Osteoblast (primary cell): ENCODE data around the gene ABCG4. TPM values are rescaled to one million over a fixed set of nuclear protein-coding genes. Genes with fewer than 3 reads are reported as not detected.

Experiments used
- DNase-seq: peaks from one replicate; pipeline ENCODE4 v3.0.0; 2011; ENCODE audit warnings: low spot score, mixed read lengths; ENCODE audit not compliant: insufficient read length; ENCODE audit errors: missing footprints
- H2AFZ ChIP-seq: 2 replicates; pipeline ENCODE4 v1.6.0; 2011; ENCODE audit warnings: mild to moderate bottlenecking, low read length
- H3K27ac ChIP-seq: 2 replicates; pipeline ENCODE4 v1.5.1; 2011; ENCODE audit warnings: mild to moderate bottlenecking, low read depth, low read length, moderate library complexity
- H3K27me3 ChIP-seq: 2 replicates; pipeline ENCODE4 v1.6.0; 2012; ENCODE audit warnings: mild to moderate bottlenecking, control low read depth, inconsistent platforms, low read length, moderate library complexity; ENCODE audit not compliant: insufficient read depth
- H3K36me3 ChIP-seq: 2 replicates; pipeline ENCODE4 v1.5.1; 2011; ENCODE audit warnings: mild to moderate bottlenecking, low read length, control low read depth, moderate library complexity; ENCODE audit not compliant: insufficient read depth
- H3K4me1 ChIP-seq: 2 replicates; pipeline ENCODE4 v1.5.1; 2011; ENCODE audit warnings: mild to moderate bottlenecking, low read length, control low read depth, moderate library complexity; ENCODE audit not compliant: insufficient read depth
- H3K4me2 ChIP-seq: 2 replicates; pipeline ENCODE4 v1.6.0; 2011; ENCODE audit warnings: mild to moderate bottlenecking, low read length; ENCODE audit not compliant: insufficient read depth
- H3K4me3 ChIP-seq: fragments of 200-600 bp; sonication (generic); 3 replicates; pipeline ENCODE4 v1.5.1; 2012; ENCODE audit warnings: mild to moderate bottlenecking, low read length, inconsistent platforms; ENCODE audit not compliant: insufficient read depth
- H3K79me2 ChIP-seq: 2 replicates; pipeline ENCODE4 v1.6.0; 2012; ENCODE audit warnings: mild to moderate bottlenecking, low read length, control low read depth, inconsistent platforms; ENCODE audit not compliant: insufficient read depth
- H3K9me3 ChIP-seq: 2 replicates; pipeline ENCODE4 v1.5.1; 2011; ENCODE audit warnings: low read depth, low read length, control low read depth
- H4K20me1 ChIP-seq: 2 replicates; pipeline ENCODE4 v1.6.0; 2012; ENCODE audit warnings: mild to moderate bottlenecking, low read length, control low read depth; ENCODE audit not compliant: insufficient read depth
- total RNA-seq: library from RNA; depleted of rRNA; stranded (reverse); fragments of >200 nt; gene quantifications from 2 replicates; pipeline ENCODE4 v1.2.3, GENCODE V29; 2012
- TF ChIP-seq, protein P1 (sequence below): IDR thresholded peaks from 2 replicates; pipeline ENCODE4 v1.5.1; 2011; ENCODE audit warnings: mild to moderate bottlenecking, low read depth, low read length, moderate library complexity; ENCODE audit errors: extremely low read depth

Gene ABCG4
- total RNA-seq, 1 donor = not detected

DNA sequence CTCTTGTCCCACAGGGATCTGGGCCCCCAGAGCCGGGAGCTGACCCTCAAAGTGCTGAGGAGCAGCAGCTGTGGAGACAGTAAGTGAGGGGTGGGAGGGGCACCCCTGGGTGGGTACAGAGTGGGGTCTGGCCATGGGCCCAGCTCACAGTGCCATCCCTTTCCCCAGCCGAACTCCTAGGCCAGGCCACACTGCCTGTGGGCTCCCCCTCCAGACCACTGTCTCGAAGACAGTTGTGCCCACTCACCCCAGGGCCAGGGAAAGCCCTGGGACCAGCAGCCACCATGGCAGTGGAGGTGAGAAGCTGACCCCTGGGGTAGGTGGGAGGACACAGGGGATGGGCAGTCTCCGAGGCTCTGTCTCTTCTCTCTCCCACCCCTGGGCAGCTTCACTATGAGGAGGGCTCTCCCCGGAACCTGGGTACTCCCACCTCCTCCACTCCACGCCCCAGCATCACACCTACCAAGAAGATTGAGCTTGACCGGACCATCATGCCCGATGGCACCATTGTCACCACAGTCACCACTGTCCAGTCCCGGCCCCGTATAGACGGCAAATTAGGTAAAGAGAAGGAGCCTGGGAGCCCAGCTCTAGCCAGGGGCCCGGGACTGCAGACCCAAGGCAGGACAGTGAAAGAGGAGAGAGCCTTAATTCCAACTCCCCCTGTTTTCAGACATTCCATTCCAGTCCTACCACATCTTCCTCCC lies 36.4 kb upstream of the ABCG4 start:
- Histone ChIP-seq H2AFZ (no peak overlapping the region), H3K4me2 (no peak overlapping the region), H3K36me3 (peaks cover 47% of the 10 kb centered on the region), H3K4me1 (peaks cover 12% of the 10 kb centered on the region), H3K79me2 (peaks cover 21% of the 10 kb centered on the region), H4K20me1 (peaks cover 12% of the 10 kb centered on the region), H3K27me3 (no peaks in the 10 kb centered on the region), H3K27ac (no peak overlapping the region), H3K4me3 (no peak overlapping the region), H3K9me3 (no peaks in the 10 kb centered on the region)
- TF ChIP-seq, protein P1, sequence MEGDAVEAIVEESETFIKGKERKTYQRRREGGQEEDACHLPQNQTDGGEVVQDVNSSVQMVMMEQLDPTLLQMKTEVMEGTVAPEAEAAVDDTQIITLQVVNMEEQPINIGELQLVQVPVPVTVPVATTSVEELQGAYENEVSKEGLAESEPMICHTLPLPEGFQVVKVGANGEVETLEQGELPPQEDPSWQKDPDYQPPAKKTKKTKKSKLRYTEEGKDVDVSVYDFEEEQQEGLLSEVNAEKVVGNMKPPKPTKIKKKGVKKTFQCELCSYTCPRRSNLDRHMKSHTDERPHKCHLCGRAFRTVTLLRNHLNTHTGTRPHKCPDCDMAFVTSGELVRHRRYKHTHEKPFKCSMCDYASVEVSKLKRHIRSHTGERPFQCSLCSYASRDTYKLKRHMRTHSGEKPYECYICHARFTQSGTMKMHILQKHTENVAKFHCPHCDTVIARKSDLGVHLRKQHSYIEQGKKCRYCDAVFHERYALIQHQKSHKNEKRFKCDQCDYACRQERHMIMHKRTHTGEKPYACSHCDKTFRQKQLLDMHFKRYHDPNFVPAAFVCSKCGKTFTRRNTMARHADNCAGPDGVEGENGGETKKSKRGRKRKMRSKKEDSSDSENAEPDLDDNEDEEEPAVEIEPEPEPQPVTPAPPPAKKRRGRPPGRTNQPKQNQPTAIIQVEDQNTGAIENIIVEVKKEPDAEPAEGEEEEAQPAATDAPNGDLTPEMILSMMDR = no peak
- peak; percentile 57 for DNase-seq

DNA sequence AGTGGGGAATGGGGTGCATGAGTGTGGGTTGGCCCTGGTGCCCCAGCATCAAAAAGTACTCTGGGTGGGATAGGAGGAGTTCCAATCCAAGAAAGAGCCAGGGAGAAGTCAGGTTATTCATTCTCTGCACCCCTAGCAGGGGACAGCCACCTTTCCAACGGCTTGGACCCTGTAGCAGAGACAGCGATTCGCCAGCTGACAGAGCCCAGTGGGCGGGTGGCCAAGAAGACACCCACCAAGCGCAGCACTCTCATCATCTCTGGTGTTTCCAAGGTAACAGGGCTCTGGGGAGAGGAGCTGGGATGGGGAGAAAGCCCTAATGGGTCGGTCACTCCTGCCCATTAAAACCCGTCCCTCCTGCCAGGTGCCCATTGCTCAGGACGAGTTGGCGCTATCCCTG lies 35.1 kb upstream of the ABCG4 start:
- TF ChIP-seq, protein P1 = no peak
- peaks cover 3% of the 10 kb centered on the region for H4K20me1 ChIP-seq
- H3K27me3 ChIP-seq = no peaks in the 10 kb centered on the region
- H3K27ac ChIP-seq = no peak overlapping the region
- H3K4me1 ChIP-seq = peaks cover 3% of the 10 kb centered on the region
- peaks cover 9% of the 10 kb centered on the region for H3K79me2 ChIP-seq
- H2AFZ ChIP-seq = no peak overlapping the region
- H3K4me3 ChIP-seq = no peak overlapping the region
- no peak overlapping the region for H3K4me2 ChIP-seq
- no peaks in the 10 kb centered on the region for H3K9me3 ChIP-seq
- no peak for DNase-seq
- peaks cover 50% of the 10 kb centered on the region for H3K36me3 ChIP-seq

DNA sequence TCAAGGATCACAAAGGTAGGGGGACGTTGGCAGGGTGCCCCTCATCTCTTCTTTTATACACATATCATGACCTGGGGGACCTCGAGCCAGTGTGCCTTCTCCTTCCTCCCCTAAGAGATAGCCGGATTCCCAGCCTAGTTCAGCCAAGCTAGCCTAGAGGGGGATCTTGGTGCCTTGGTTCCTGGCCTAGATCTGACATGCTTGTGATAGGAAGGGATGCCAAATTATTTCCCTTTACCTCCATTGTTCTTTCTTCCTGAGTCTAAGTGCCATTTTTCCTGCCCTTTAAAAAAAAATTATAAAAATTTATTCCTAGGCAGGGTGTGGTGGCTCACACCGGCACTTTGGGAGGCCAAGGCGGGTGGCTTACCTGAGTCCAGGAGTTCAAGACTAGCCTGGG lies 34.5 kb upstream of the ABCG4 start:
- peaks cover 2% of the 10 kb centered on the region for H3K79me2 ChIP-seq
- no peaks in the 10 kb centered on the region for H3K9me3 ChIP-seq
- peaks cover 50% of the 10 kb centered on the region for H3K36me3 ChIP-seq
- H3K4me1 ChIP-seq = no peaks in the 10 kb centered on the region
- H3K4me3 ChIP-seq = no peak overlapping the region
- H3K27ac ChIP-seq = no peak overlapping the region
- DNase-seq = peak; percentile 82
- no peaks in the 10 kb centered on the region for H4K20me1 ChIP-seq
- no peak overlapping the region for H2AFZ ChIP-seq
- H3K27me3 ChIP-seq = no peaks in the 10 kb centered on the region
- H3K4me2 ChIP-seq = no peak overlapping the region
- TF ChIP-seq, protein P1 = no peak

DNA sequence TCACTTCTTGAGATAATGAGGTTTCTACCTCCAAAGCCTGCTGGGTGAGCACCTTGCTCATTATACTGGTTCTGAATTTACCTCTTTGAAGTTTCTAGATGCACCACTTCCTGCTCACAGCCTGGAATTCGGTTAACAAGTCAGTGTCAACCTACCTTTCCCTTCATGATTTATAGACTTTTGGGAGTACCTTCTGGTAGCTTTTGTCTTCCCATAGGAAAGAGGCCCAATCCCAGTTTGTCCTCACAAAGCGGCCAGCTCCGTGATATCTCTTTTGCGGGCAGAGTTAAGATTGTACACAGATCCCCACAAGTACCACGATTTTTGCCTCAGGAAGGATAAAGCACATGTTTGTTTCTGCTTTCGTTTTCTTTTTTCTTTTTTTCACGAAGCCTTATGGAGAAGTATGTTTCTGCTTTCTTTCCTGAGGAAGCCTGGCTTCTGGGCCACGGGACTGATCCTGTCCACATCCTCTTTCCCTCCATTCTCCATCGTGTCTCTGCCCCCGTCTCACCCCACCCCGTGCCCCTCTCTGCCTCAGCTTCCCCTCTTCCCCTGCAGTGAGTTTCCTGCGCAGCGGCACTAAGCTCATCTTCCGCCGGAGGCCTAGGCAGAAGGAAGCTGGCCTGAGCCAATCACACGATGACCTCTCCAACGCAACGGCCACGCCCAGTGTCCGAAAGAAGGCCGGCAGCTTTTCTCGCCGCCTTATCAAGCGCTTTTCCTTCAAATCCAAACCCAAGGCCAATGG lies 33.2 kb upstream of the ABCG4 start:
- DNase-seq = peak; percentile 13
- H3K27ac ChIP-seq = no peak overlapping the region
- TF ChIP-seq, protein P1 = no peak
- H3K4me2 ChIP-seq = no peak overlapping the region
- H2AFZ ChIP-seq = no peak overlapping the region
- no peaks in the 10 kb centered on the region for H3K9me3 ChIP-seq
- H3K36me3 ChIP-seq = peaks cover 46% of the 10 kb centered on the region
- H3K4me1 ChIP-seq = peaks cover 5% of the 10 kb centered on the region
- H3K27me3 ChIP-seq = no peaks in the 10 kb centered on the region
- H3K79me2 ChIP-seq = no peaks in the 10 kb centered on the region
- H3K4me3 ChIP-seq = no peak overlapping the region
- H4K20me1 ChIP-seq = no peaks in the 10 kb centered on the region
